WTC11 (cell line): ENCODE results near the gene RFC4. TPM values are rescaled to one million over a fixed set of nuclear protein-coding genes. Genes with fewer than 3 reads are reported as not detected.

Experiments
- ATAC-seq: fragments of 200-7000 bp; cut with Tn5 transposase; 2 replicates; pipeline ENCODE4 v1.10.0; 2021; ENCODE audit warnings: mild to moderate bottlenecking, moderate library complexity
- CTCF ChIA-PET: fragments of 300-600 bp; sonication (Branson Sonifier 250); formaldehyde crosslinking; loops from one replicate; lab custom pipeline; 2021; ENCODE audit warnings: antibody characterized with exemption; lab: Charles Lee
- POLR2A ChIA-PET: fragments of 350-600 bp; sonication (Branson Sonifier 250); formaldehyde crosslinking; loops from one replicate; lab custom pipeline; 2021; ENCODE audit warnings: antibody characterized with exemption; lab: Charles Lee
- DNase-seq: peaks from one replicate; pipeline ENCODE4 v3.0.0; 2021; ENCODE audit warnings: low spot score
- H3K27ac Mint-ChIP-seq: 2 replicates; pipeline ENCODE4 v1.8.0; 2021; ENCODE audit warnings: mixed read lengths
- H3K27me3 Mint-ChIP-seq: 2 replicates; pipeline ENCODE4 v1.8.0; 2021; ENCODE audit warnings: low read depth, mild to moderate bottlenecking, moderate library complexity, mixed read lengths
- H3K36me3 Mint-ChIP-seq: 2 replicates; pipeline ENCODE4 v1.8.0; 2021; ENCODE audit warnings: mixed read lengths
- H3K4me1 Mint-ChIP-seq: 2 replicates; pipeline ENCODE4 v1.8.0; 2022; ENCODE audit warnings: mixed read lengths
- H3K4me3 Mint-ChIP-seq: 2 replicates; pipeline ENCODE4 v1.8.0; 2021; ENCODE audit warnings: mild to moderate bottlenecking, moderate library complexity, mixed read lengths
- H3K9me3 Mint-ChIP-seq: 2 replicates; pipeline ENCODE4 v1.8.0; 2021; ENCODE audit warnings: mixed read lengths
- ATF1 ChIP-seq: sonication (generic); formaldehyde crosslinking; IDR thresholded peaks from 2 replicates; pipeline ENCODE4 v1.8.1; 2023; ENCODE audit warnings: mild to moderate bottlenecking, moderate library complexity, missing genetic modification reagents
- MXD4 ChIP-seq: fragments of 250-450 bp; sonication (Bioruptor Pico); IDR thresholded peaks from 2 replicates; pipeline ENCODE4 v1.8.0; 2021; ENCODE audit warnings: mild to moderate bottlenecking, moderate library complexity, borderline replicate concordance
- total RNA-seq: library from RNA; stranded (reverse); gene quantifications from 3 replicates; pipeline ENCODE4 v1.2.3, GENCODE V29; 2021
- TF ChIP-seq, protein P1 (sequence below): fragments of 250-450 bp; sonication (Bioruptor Pico); IDR thresholded peaks from 2 replicates; pipeline ENCODE4 v1.8.0; 2021; ENCODE audit warnings: mild to moderate bottlenecking
- TF ChIP-seq, protein P2 (sequence below): sonication (generic); formaldehyde crosslinking; IDR thresholded peaks from 2 replicates; pipeline ENCODE4 v1.8.0; 2022; ENCODE audit warnings: missing genetic modification reagents
- TF ChIP-seq, protein P3 (sequence below): sonication (generic); formaldehyde crosslinking; IDR thresholded peaks from 2 replicates; pipeline ENCODE4 v1.8.0; 2022; ENCODE audit warnings: mild to moderate bottlenecking, missing genetic modification reagents
- TF ChIP-seq, protein P4 (sequence below): fragments of 250-450 bp; sonication (Bioruptor Pico); IDR thresholded peaks from 2 replicates; pipeline ENCODE4 v1.9.0; 2021; ENCODE audit warnings: moderate library complexity, mild to moderate bottlenecking, inconsistent platforms, borderline replicate concordance
- TF ChIP-seq, protein P5 (sequence below): fragments of 250-450 bp; sonication (Bioruptor Pico); IDR thresholded peaks from 2 replicates; pipeline ENCODE4 v2.1.2; 2022; ENCODE audit warnings: mild to moderate bottlenecking, moderate library complexity

Gene RFC4
- total RNA-seq, 1 experiment from 2014 or later: 104 TPM

DNA sequence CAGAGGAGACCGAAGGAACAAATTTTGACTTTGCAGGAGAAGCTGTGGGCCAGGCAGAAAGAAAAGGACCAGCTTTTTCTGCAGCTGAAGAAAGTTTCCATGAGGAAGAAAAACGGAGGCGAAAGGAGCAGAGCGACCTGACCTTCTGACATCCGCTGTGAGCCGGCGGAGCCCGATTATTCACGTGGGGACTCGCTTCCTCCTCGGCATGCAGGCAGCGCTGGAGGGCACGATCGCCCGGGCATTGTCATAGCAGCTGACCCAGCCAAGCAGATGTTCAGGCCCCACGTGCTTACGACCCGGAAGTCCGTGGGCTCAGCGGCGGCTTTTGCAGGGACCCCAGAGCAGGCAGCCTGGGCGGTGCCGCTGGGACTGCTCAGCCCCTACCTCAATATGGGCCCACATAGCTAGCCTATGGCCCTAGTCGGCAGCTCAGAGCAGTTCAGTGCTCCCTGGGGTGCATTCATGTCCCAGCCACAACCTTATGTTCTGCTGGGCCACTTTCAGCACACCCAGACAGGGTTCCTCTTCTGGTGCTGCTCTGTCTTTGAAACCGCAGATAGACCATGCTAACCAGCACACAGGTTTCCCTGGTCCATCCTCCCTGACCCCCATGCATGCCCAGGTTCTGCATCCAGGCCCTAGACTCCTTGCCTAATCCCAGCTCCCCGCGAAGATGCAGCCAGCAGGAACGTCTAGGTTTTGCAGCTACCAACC lies 33.4 kb downstream of the RFC4 start:
- peaks cover 26% of the 10 kb centered on the region for H3K4me1 Mint-ChIP-seq
- no peaks in the 10 kb centered on the region for H3K36me3 Mint-ChIP-seq
- ATAC-seq (peak; percentile 44), DNase-seq (peak; percentile 40)
- CTCF ChIA-PET: interaction anchor here (0.6 to 1.4 kb wide), 8 partner anchors 8 to 392 kb away, joined by 3 to 6 read pairs (median 4); partner anchors contain the start of gene DNAJB11
- peaks cover 32% of the 10 kb centered on the region for H3K27me3 Mint-ChIP-seq
- H3K4me3 Mint-ChIP-seq: peak overlapping the region; percentile 57
- TF ChIP-seq, protein P1, sequence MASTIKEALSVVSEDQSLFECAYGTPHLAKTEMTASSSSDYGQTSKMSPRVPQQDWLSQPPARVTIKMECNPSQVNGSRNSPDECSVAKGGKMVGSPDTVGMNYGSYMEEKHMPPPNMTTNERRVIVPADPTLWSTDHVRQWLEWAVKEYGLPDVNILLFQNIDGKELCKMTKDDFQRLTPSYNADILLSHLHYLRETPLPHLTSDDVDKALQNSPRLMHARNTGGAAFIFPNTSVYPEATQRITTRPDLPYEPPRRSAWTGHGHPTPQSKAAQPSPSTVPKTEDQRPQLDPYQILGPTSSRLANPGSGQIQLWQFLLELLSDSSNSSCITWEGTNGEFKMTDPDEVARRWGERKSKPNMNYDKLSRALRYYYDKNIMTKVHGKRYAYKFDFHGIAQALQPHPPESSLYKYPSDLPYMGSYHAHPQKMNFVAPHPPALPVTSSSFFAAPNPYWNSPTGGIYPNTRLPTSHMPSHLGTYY (CRISPR knock-in tag): no peak
- TF ChIP-seq, protein P2, sequence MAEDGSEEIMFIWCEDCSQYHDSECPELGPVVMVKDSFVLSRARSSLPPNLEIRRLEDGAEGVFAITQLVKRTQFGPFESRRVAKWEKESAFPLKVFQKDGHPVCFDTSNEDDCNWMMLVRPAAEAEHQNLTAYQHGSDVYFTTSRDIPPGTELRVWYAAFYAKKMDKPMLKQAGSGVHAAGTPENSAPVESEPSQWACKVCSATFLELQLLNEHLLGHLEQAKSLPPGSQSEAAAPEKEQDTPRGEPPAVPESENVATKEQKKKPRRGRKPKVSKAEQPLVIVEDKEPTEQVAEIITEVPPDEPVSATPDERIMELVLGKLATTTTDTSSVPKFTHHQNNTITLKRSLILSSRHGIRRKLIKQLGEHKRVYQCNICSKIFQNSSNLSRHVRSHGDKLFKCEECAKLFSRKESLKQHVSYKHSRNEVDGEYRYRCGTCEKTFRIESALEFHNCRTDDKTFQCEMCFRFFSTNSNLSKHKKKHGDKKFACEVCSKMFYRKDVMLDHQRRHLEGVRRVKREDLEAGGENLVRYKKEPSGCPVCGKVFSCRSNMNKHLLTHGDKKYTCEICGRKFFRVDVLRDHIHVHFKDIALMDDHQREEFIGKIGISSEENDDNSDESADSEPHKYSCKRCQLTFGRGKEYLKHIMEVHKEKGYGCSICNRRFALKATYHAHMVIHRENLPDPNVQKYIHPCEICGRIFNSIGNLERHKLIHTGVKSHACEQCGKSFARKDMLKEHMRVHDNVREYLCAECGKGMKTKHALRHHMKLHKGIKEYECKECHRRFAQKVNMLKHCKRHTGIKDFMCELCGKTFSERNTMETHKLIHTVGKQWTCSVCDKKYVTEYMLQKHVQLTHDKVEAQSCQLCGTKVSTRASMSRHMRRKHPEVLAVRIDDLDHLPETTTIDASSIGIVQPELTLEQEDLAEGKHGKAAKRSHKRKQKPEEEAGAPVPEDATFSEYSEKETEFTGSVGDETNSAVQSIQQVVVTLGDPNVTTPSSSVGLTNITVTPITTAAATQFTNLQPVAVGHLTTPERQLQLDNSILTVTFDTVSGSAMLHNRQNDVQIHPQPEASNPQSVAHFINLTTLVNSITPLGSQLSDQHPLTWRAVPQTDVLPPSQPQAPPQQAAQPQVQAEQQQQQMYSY (CRISPR knock-in tag): 0 out of 2 replicates have a peak, but pooled peaks have one; percentile 5
- TF ChIP-seq, protein P3, sequence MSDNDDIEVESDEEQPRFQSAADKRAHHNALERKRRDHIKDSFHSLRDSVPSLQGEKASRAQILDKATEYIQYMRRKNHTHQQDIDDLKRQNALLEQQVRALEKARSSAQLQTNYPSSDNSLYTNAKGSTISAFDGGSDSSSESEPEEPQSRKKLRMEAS: peak; percentile 37; the same call in 1 of the 2 replicates
- TF ChIP-seq, protein P4, sequence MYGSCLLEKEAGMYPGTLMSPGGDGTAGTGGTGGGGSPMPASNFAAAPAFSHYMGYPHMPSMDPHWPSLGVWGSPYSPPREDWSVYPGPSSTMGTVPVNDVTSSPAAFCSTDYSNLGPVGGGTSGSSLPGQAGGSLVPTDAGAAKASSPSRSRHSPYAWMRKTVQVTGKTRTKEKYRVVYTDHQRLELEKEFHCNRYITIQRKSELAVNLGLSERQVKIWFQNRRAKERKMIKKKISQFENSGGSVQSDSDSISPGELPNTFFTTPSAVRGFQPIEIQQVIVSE: no peak
- POLR2A ChIA-PET: interaction anchor here (2.6 kb wide), 1 partner anchor 11 kb away, joined by 16 read pairs; the partner anchor contains the start of gene EIF4A2
- H3K9me3 Mint-ChIP-seq: no peaks in the 10 kb centered on the region
- H3K27ac Mint-ChIP-seq: no peak overlapping the region

DNA sequence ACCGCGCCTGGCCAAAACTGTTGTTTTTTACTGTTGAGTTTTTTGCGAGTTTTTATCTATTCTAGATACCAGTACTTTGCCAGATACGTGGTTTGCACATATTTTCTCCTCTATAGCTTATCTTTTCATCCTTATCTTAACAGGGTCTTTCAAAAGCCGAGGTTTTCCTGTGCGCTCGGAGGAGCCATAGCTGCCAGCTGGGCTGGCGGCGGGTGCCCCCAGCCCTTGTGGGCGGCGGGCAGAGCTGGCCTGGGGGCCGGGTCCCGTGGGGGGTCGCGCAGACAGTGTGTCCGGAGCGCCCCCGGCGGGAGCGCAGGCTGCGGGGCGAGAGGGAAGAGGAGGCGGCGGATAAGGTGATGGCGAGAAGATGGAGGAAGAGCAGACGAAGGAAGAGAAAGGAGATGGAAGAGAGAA lies 34.0 kb downstream of the RFC4 start:
- ChIA-PET CTCF (interaction anchor here (0.6 to 1.4 kb wide), 7 partner anchors 9 to 393 kb away, joined by 3 to 5 read pairs (median 4); partner anchors contain the start of gene DNAJB11), POLR2A (interaction anchor here (0.6 to 2.6 kb wide), 2 partner anchors 11 to 51 kb away, joined by 4 to 16 read pairs; partner anchors contain the start of gene EIF4A2)
- TF ChIP-seq, protein P2 (CRISPR knock-in tag): 0 out of 2 replicates have a peak, but pooled peaks have one; percentile 4
- no peak for TF ChIP-seq ATF1 (CRISPR knock-in tag)
- H3K4me3 Mint-ChIP-seq: peak overlapping the region; percentile 57
- ATAC-seq (peak; percentile 10), DNase-seq (peak; percentile 20)
- peaks cover 32% of the 10 kb centered on the region for H3K27me3 Mint-ChIP-seq
- no peaks in the 10 kb centered on the region for H3K9me3 Mint-ChIP-seq
- H3K4me1 Mint-ChIP-seq: peaks cover 26% of the 10 kb centered on the region
- no peak overlapping the region for H3K27ac Mint-ChIP-seq
- H3K36me3 Mint-ChIP-seq: no peaks in the 10 kb centered on the region

DNA sequence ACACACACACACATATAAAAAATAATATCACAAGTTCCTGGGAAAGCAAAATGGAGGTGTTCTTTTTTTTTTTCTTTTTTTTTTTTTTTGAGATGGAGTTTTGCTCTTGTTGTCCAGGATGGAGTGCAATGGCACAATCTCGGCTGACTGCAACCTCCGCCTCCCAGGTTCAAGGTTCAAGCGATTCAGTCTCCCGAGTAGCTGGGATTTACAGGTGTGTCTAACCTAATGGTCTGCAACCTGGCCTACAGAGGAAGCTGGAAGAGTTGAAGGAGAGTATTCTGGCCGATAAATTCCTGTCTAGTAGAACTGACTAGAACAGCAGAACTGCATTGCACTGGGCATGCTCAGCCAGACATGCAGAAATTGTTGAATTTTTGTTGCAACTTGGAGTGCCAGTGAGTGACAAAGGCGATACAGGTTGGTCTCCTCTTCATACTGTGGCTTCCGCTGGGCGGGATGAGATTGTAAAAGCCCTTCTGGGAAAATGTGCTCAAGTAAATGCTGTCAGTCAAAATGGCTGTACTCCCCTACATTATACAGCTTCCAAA lies 45.3 kb downstream of the RFC4 start:
- H3K4me3 Mint-ChIP-seq: no peak overlapping the region
- ChIA-PET POLR2A (no interaction called here), CTCF (no interaction called here)
- H3K36me3 Mint-ChIP-seq: peaks cover 4% of the 10 kb centered on the region
- ATAC-seq (no peak), DNase-seq (no peak)
- peaks cover 6% of the 10 kb centered on the region; the same call in 1 of the 2 replicates for H3K9me3 Mint-ChIP-seq
- TF ChIP-seq MXD4 (CRISPR knock-in tag): no peak
- TF ChIP-seq, protein P5, sequence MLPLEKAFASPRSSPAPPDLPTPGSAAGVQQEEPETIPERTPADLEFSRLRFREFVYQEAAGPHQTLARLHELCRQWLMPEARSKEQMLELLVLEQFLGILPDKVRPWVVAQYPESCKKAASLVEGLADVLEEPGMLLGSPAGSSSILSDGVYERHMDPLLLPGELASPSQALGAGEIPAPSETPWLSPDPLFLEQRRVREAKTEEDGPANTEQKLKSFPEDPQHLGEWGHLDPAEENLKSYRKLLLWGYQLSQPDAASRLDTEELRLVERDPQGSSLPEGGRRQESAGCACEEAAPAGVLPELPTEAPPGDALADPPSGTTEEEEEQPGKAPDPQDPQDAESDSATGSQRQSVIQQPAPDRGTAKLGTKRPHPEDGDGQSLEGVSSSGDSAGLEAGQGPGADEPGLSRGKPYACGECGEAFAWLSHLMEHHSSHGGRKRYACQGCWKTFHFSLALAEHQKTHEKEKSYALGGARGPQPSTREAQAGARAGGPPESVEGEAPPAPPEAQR (CRISPR knock-in tag): no peak
- H3K4me1 Mint-ChIP-seq: peaks cover 12% of the 10 kb centered on the region
- H3K27ac Mint-ChIP-seq: no peak overlapping the region
- no peaks in the 10 kb centered on the region; the same call in 1 of the 2 replicates for H3K27me3 Mint-ChIP-seq
